NCI-H128 (cell line): ENCODE measurements around the gene DYRK2.

Experiments
- DNase-seq: peaks from one replicate; lab custom pipeline; 2025; ENCODE audit not compliant: unreplicated experiment; lab: John Stamatoyannopoulos, UW

DYRK2 gene

DNA sequence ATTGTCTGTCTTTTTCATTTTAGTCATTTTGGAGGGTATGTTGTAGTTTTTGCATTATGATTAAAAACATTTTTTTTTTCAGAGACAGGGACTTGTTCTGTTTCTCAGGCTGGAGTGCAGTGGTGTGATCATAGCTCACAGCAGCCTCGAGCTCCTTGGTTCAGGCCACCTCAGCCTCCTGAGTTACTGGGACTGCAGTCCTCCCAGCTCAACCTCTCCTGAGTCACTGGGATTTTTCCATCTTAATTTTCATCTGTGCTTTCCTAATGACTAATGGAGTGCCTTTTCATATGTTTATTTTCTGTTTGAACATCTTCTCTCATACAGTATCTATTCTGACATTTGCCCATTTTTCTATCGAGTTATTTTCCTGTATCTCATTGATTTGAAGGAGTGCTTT is 52.6 kb downstream of the DYRK2 start:
- DNase-seq, result no peak

DNA sequence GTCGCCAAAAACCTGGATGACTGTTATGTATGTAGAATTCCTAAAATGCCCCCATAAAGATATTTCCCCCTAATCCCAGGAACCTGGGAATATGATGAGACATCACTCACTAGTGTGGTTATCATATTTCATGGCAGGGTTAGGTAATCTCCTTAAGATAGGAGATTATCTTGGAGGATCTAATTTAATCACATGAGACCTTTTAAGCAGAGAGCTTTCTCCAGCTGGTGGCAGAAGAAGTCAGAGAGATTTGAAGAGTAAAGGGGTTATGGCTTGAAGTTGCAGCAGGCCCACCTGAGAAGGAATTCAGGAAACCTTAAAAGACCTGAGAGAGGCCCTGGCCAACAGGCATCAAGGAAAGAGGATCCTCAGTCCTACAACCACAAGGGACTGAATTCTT is 53.6 kb downstream of the DYRK2 start:
- no peak for DNase-seq

DNA sequence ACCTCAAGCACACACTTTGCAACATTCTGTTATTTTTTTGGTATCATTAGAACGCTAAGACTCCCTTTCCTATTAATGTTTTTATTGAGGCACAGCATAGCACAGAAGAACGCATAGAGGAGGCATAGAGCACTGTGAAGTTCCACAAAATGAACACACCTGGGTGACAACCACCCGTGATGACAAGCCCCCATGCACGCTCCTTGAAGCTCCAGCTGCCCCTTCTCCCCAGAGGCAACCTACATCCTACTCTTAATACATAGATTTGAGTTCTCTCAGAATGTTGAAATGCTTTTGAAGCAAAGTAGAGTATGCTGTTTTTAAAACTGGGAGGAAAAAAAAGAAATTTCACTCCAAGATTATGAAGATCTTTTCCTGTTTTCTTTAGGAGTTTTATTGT is 55.5 kb downstream of the DYRK2 start:
- DNase-seq, result no peak

DNA sequence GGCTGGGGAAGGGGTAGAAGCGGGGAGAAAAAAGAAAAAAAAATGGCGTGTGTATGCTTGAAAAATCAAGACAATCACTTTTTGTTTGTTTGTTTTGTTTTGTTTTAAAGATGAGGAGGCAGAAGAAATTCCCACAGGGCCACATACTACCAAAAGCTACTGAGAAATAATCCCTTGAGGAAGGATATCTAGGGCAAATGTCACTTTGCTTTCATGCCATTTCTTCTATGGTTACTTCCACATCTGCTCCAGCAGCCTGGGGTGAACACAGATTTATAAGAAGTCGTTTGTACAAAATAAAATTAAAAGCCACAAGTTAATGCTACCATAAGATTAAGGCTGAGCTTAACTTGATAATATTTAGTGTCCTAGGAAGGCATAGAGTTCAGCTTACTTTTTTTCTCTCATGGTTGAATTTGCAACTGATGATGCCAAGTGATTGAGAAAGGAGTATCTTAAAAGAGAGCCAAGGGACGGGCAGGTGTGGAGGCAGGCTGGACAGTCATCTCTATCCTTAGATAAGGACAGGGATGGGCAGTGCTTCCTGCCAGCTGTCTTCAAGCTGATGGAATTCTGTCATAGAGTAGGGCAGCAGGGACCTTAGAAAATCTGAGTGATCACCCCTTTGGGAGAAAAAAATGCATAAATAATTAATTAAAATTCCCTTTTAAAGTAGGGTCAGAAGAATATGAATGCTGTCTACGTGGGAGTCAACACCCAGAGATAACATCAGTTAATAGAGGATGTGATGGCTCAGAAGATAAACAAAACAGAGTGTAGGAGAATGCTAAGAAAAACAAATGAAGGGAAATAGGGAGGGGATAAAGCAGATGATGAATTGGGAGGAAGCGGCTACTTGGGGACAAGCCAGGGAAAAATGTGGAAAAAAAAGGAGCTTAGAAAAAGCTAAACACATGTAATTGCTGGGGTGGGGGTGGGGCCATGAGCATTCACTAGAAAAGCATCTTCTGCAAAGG is 57.1 kb downstream of the DYRK2 start:
- DNase-seq, result no peak

DNA sequence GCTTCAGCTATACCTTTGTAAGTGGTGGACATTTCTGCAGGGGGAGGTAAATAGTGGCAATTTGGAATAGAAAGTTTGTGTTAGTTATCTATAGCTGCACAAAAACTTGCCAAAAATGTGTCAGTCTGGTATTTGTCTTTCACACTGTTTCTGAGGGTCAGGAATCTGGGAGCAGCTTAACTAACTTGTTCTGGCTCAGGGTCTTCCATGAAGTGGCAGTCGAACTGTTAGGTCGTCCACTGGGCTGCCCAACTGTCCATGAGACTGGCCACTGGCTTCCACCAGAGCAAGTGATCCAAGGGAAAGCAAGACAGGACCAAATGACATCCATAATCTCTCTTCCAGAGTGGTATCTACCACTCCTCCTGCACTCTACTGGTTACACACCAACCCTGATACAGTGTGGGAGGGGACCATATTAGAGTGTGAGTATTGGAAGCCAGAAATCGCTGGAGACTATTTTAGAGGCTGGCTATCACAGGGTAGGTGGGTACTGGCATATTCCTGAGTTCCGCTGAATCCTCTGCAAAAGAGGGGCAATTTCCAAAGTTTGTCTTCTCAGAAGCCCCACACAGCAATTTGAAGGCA is 60.9 kb downstream of the DYRK2 start:
- no peak for DNase-seq

DNA sequence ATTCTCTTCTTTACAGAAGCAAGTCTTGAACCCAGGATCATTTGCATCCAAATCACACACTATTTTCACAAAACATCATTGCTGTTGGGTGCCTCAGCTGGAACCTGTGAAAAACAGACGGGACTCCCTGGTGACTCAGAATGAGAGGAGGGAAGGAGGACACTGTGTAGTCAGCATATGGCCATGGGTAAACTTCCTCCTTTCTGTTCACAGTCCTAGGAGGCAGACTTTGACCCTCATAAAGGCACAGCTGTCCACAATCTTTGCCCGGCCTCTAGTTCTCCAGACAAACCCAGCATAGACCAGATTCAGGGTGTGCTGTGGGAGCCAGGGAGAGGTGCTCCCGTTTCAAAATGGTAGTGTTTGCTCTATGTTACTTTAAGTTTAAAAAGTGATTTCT is 62.0 kb downstream of the DYRK2 start:
- DNase-seq, result no peak

DNA sequence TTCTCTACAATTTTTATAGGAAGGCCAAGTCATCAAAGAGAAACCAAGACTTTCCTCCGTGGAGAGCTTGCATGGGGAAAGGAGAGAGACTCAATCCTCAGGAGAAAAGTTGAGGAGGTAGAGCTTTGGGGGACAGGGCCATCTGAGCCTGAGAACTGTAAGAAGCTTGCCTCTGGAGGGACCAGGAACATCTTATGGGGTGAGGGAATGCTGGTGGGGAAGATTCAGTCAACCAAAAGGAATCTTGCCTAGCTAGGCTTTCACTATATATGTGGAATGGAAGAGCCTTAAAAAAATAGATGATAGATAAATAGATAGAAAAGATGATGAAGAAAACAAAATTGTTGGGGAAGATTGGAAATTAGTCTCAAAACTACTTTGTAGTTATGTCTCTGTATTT is 63.5 kb downstream of the DYRK2 start:
- DNase-seq, result no peak

DNA sequence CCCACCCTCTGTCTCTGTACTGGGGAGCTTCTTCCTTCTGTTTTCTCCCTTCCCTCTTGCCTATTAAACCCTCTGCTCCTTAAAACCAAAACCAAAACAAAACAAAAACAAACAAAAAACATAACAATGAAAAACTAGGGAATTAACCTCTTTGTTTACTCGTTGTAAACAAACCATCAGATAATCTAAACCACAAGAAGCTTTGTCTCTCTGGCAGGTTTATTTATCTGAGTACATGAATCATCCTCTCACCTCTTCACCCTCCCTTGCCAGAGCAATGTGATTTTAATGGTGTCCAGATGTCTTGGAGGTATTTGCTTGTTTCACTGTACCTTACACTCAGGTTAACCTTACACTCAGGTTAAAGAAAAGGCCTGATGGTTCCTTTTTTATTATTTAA is 66.1 kb downstream of the DYRK2 start:
- no peak for DNase-seq
